Measurements from ENCODE around the gene ACTR6. TPM values are rescaled to one million over a fixed set of nuclear protein-coding genes. Genes with fewer than 3 reads are reported as not detected.
"Not testable (repeated sequence)": the region's sequence is repeated elsewhere in the genome, so short reads cannot be mapped to it uniquely, and the experiment has no call there.

The ACTR6 gene
- total and polyA plus RNA-seq, 9 of the 15 experiments (the other 6 are each of a cell fraction or from before 2014, with no cell fraction given), result 26.1 to 109 (median 70.9) TPM

DNA sequence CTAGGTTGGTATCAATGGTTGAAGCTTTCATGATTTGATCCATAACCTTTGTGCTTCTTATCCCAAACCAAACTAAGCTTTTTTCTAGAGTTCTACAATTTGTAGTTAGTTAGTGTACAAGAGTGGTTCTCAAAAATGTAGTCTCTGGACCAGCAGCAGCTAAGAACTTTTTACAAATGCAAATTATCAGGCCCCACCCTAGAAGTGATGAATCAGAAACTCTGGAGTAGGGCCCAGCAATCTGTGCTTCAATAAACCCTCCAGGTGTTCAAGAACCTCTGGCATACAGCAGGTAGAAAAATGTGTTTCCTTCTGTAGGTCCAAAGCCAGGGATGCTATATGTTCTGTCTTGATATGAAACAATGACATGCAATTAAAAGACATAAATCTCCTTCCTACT lies 26.1 kb upstream of the ACTR6 start:
- BruUV-seq (replicated peaks), result no TSS peak
- Histone ChIP-seq H3K79me2 (ENCODE audit: control insufficient read depth, insufficient read depth, low read length) (no peaks in the 10 kb centered on the region), H3K36me3 (ENCODE audit: control insufficient read depth, insufficient read depth, low read length) (peaks cover 7% of the 10 kb centered on the region; the same call in 1 of the 3 replicates), H3K9ac (ENCODE audit: insufficient read depth in 1 of 2, low read depth in 2 of 2, low read length in 2 of 2) (no peak overlapping the region), H3K4me2 (ENCODE audit: insufficient read depth, low read length) (no peak overlapping the region), H3K9me1 (ENCODE audit: control insufficient read depth, insufficient read depth, low read length) (no peaks in the 10 kb centered on the region), H3K9me3 (replicated peaks; ENCODE audit: control insufficient read depth, insufficient read depth, low read depth, low read length) (no peaks in the 10 kb centered on the region), H3K4me3 (no peak overlapping the region), H4K20me1 (replicated peaks; ENCODE audit: control insufficient read depth, insufficient read depth, low read length) (no peaks in the 10 kb centered on the region), H3K27ac (ENCODE audit: extremely low read depth, low read depth, low read length) (no peak overlapping the region), H3K4me1 (replicated peaks in 1 of 2; ENCODE audit: control insufficient read depth in 2 of 2, insufficient read depth in 2 of 2, low read length in 2 of 2) (peaks cover 0 to 5% of the 10 kb centered on the region in 2 experiments; a peak in 1 of 5 replicates), H3K27me3 (ENCODE audit: control insufficient read depth in 2 of 2, insufficient read depth in 2 of 2, low read length in 2 of 2) (no peaks in the 10 kb centered on the region), H2AFZ (ENCODE audit: low read depth, low read length) (no peak overlapping the region)
- no peak for ATAC-seq
- POLR2A ChIA-PET, result interaction anchor here (1.7 to 1.8 kb wide), 2 partner anchors 18 to 26 kb away, joined by 4 to 10 read pairs; partner anchors contain the start of gene ACTR6
- DNase-seq (ENCODE audit: extremely low read depth in 1 of 4, low spot score in 3 of 4), result no peak
- TF ChIP-seq NBN (IDR thresholded peaks at IDR 0.05; ENCODE audit: low read depth) (no peak), ZFPM2 (CRISPR knock-in tag; IDR thresholded peaks at IDR 0.05) (no peak)
- in situ Hi-C loops (cut with MboI), result no loop called here
- intact Hi-C loops (cut with micrococcal nuclease), result no loop called here
- CTCF ChIA-PET (ENCODE audit: low intra/inter-chr PET ratio), result no interaction called here
- no peak for FAIRE-seq

GRCh38 chr12:100176493-100176892 lies 24.1 kb upstream of the ACTR6 start:
- POLR2A ChIA-PET, ATAC-seq: not testable (repeated sequence)

More at GRCh38 chr12:100176493-100176892, 24.1 kb upstream of the ACTR6 start:
- WGBS (ENCODE audit: insufficient coverage, low coverage, missing lambda C conversion rate), result 85% methylated on average over 8 of the region's 8 CpGs
- H3K9me3 ChIP-seq (replicated peaks; ENCODE audit: control insufficient read depth, insufficient read depth, low read depth, low read length); intact Hi-C loops (cut with micrococcal nuclease); H3K79me2 ChIP-seq (ENCODE audit: control insufficient read depth, insufficient read depth, low read length); H4K20me1 ChIP-seq (replicated peaks; ENCODE audit: control insufficient read depth, insufficient read depth, low read length); H3K9ac ChIP-seq (ENCODE audit: insufficient read depth in 1 of 2, low read depth in 2 of 2, low read length in 2 of 2); H2AFZ ChIP-seq (ENCODE audit: low read depth, low read length); H3K27me3 ChIP-seq (ENCODE audit: control insufficient read depth in 2 of 2, insufficient read depth in 2 of 2, low read length in 2 of 2); CTCF ChIA-PET (ENCODE audit: low intra/inter-chr PET ratio); H3K4me3 ChIP-seq; DNase-seq (ENCODE audit: extremely low read depth in 1 of 4, low spot score in 3 of 4); in situ Hi-C loops (cut with MboI); H3K36me3 ChIP-seq (ENCODE audit: control insufficient read depth, insufficient read depth, low read length); H3K27ac ChIP-seq (ENCODE audit: extremely low read depth, low read depth, low read length); H3K4me1 ChIP-seq (replicated peaks in 1 of 2; ENCODE audit: control insufficient read depth in 2 of 2, insufficient read depth in 2 of 2, low read length in 2 of 2); BruUV-seq (replicated peaks); H3K9me1 ChIP-seq (ENCODE audit: control insufficient read depth, insufficient read depth, low read length); H3K4me2 ChIP-seq (ENCODE audit: insufficient read depth, low read length); FAIRE-seq: not testable (repeated sequence)

Data from K562 (cell line).